Measurements from ENCODE around the gene OR8A1. TPM values are rescaled to one million over a fixed set of nuclear protein-coding genes. Genes with fewer than 3 reads are reported as not detected.

The OR8A1 gene
- total RNA-seq, 1 experiment from 2014 or later: not detected

DNA sequence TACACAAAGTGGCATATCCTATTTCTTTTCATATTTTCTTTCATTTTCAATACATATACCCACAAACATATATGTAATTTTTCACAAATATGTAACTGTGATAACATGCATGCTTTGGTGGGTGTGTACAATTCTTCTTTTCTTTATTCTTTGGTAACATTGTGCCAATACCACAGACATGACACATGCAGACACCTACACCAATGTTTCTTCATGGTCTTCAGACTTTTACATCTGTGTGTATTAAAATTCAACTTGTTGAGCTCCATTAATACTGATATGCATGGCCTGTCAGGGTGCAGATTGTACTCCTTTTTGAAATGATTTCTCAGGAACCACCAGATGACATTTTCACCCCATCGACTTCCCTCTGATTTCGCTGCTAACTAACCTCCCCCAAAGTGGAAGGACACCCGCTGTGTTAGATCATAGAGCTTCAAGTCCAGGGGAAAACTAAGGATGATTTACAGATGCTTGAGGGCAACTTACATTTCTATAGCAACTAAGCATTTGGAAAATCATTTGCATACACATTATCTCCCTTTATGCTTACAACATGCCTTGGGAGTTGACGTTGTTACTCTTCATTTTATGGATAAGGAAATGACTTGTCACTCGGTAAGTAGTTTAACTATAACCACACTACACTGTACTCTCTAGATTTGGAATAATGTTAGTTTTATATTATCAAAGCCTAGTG is 31.0 kb downstream of the OR8A1 start:
- H3K4ac ChIP-seq (ENCODE audit: low read depth, low read length): no peak overlapping the region
- H3K56ac ChIP-seq (ENCODE audit: insufficient read length, low read depth, low read length): no peak overlapping the region
- H3K18ac ChIP-seq (ENCODE audit: insufficient read length, low read depth, low read length): no peak overlapping the region
- no peak overlapping the region for H2BK15ac ChIP-seq (ENCODE audit: low read depth, low read length)
- TF ChIP-seq, protein P1, sequence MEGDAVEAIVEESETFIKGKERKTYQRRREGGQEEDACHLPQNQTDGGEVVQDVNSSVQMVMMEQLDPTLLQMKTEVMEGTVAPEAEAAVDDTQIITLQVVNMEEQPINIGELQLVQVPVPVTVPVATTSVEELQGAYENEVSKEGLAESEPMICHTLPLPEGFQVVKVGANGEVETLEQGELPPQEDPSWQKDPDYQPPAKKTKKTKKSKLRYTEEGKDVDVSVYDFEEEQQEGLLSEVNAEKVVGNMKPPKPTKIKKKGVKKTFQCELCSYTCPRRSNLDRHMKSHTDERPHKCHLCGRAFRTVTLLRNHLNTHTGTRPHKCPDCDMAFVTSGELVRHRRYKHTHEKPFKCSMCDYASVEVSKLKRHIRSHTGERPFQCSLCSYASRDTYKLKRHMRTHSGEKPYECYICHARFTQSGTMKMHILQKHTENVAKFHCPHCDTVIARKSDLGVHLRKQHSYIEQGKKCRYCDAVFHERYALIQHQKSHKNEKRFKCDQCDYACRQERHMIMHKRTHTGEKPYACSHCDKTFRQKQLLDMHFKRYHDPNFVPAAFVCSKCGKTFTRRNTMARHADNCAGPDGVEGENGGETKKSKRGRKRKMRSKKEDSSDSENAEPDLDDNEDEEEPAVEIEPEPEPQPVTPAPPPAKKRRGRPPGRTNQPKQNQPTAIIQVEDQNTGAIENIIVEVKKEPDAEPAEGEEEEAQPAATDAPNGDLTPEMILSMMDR (conservative IDR thresholded peaks at IDR 0.05): no peak
- no peak overlapping the region for H2BK20ac ChIP-seq (ENCODE audit: low read depth, low read length, poor library complexity, severe bottlenecking)
- no peak overlapping the region for H3K14ac ChIP-seq (ENCODE audit: insufficient read depth, low read length)
- no peak overlapping the region for H3K27ac Mint-ChIP-seq
- H3K4me1 Mint-ChIP-seq: peaks cover 9 to 10% of the 10 kb centered on the region in 2 experiments
- no peak overlapping the region for H3K9ac ChIP-seq (ENCODE audit: extremely low read depth, insufficient read length, low read length)
- H3K9me3 Mint-ChIP-seq: no peaks in the 10 kb centered on the region; a peak in 1 of 5 replicates
- no peak overlapping the region for H4K91ac ChIP-seq (ENCODE audit: insufficient read length, low read depth, low read length)
- H2BK120ac ChIP-seq (ENCODE audit: low read depth, low read length, poor library complexity, severe bottlenecking): no peak overlapping the region
- no peak overlapping the region for H3T11ph ChIP-seq (ENCODE audit: low read length)
- DNase-seq: no peak
- H2AK5ac ChIP-seq (ENCODE audit: insufficient read length, low read length): no peak overlapping the region
- no peak overlapping the region for H4K5ac ChIP-seq (ENCODE audit: insufficient read length, low read depth, low read length)
- no peaks in the 10 kb centered on the region for H3K79me1 ChIP-seq (ENCODE audit: insufficient read depth, low read depth, low read length, poor library complexity, severe bottlenecking)
- no peak overlapping the region for H3K23ac ChIP-seq (ENCODE audit: insufficient read length, low read depth, low read length)
- no peak overlapping the region for H3K4me2 ChIP-seq (ENCODE audit: insufficient read depth, insufficient read length, low read length)
- no peak overlapping the region for H2AFZ ChIP-seq (ENCODE audit: low read length)
- H4K8ac ChIP-seq (replicated peaks; ENCODE audit: insufficient read length, low read depth, low read length): no peak overlapping the region
- no peaks in the 10 kb centered on the region for H3K36me3 Mint-ChIP-seq (ENCODE audit: insufficient read depth in 1 of 3, low read depth in 3 of 3)
- WGBS (ENCODE audit: extremely low coverage, insufficient read length, low lambda C conversion rate): no CpG with 5 or more reads among the region's 5 CpGs
- H3K23me2 ChIP-seq (ENCODE audit: insufficient read length, low read depth, low read length, poor library complexity, severe bottlenecking): no peaks in the 10 kb centered on the region
- no peak overlapping the region for H2BK12ac ChIP-seq (ENCODE audit: insufficient read length, low read depth, low read length)
- no peaks in the 10 kb centered on the region for H3K9me3 ChIP-seq (ENCODE audit: control insufficient read depth, low read depth, low read length)
- no peak overlapping the region for H2BK5ac ChIP-seq (ENCODE audit: insufficient read length, low read length)
- peaks cover 7% of the 10 kb centered on the region for H3K27me3 Mint-ChIP-seq (ENCODE audit: low read depth)
- no peaks in the 10 kb centered on the region for H3K27me3 ChIP-seq (ENCODE audit: insufficient read depth, low read length)
- no peak overlapping the region for H3K27ac ChIP-seq (ENCODE audit: insufficient read length, low read depth, low read length)
- H3K4me3 Mint-ChIP-seq: no peak overlapping the region
- no peaks in the 10 kb centered on the region for H4K20me1 ChIP-seq (ENCODE audit: control insufficient read depth, insufficient read depth, insufficient read length)
- peaks cover 4% of the 10 kb centered on the region; the same call in 1 of the 2 replicates for H3K4me1 ChIP-seq (ENCODE audit: insufficient read depth, low read length)
- H3K79me2 ChIP-seq (ENCODE audit: insufficient read depth, low read length): no peaks in the 10 kb centered on the region

Measured in H9 (cell line).